ENCODE data around the gene ARHGAP6.

ARHGAP6 gene

DNA sequence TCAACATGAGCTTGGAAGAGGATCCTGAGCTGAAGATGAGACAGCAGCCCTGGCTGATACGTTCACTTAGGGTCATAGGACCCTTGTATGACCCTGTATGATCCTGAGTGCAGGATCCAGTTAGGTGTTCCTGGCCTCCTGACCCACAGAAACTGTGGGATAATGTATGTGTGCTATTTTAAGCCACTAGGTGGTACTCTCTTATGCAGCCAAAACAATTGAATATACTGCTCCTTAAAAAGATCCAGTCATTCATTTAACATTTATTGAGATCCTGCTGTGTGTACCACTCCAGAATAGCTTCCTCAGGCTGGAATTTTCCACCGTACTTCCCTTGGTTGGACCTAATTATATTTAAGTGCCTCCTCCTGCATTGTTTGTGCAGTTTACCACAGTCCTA, 205.4 kb downstream of the ARHGAP6 start:
- DNase-seq (ENCODE audit: low read depth): no peak

DNA sequence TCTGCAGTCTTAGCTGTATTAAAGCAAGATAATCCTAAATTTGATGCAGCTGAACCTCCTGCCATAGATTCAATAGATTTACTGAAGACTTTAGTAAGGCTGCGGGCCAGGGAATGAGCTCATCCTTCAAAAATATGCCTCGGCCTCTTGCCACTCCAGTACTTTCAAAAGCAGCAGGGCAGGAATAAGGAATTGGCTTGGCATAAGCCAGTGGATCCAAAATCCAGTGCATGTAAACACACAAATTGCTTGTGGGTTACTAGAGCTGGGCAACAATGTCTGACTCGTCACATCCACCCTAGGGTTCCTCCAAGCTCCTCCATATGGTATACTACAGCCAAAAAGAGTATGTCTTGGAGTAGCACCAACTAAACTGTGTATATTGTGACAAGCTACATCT, 207.6 kb downstream of the ARHGAP6 start:
- no peak for DNase-seq (ENCODE audit: low read depth)

DNA sequence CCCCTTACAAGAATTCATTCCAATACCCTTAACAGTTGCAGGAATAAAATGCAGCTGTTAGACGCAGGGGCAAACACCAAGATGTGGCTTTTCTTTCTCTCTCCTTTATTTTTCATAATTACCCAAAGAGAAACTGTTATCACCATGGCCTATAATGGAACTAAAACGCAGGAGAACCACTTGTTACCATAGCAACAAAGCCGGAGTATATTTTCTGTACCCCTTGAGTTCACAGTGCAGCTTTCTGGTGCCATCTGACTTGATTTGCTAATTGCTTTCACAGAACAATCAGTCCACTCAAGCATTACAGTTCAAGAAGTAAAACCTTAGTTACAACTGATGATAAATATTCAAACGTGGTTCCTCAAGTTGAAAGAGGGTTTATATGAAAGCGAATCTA, 214.6 kb downstream of the ARHGAP6 start:
- no peak for DNase-seq (ENCODE audit: low read depth)

DNA sequence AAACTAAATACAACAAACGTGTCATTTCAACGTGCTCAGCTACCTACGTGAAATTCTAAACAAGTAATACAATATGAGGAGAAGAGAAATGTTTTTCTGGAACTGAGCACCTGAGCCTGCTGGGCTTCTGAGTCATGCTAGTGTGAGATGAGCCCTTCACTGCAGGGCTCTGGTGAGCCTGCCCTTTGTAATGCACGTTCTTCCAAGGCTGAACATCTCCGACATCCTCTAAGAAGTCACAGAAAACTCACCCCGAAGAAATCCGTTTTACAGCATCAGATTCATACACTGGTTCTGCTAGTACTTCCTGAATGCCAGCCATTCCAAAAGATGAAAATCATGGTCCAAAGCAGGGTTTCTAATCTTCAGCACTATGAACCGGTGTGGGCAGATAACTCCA, 215.4 kb downstream of the ARHGAP6 start:
- no peak for DNase-seq (ENCODE audit: low read depth)

DNA sequence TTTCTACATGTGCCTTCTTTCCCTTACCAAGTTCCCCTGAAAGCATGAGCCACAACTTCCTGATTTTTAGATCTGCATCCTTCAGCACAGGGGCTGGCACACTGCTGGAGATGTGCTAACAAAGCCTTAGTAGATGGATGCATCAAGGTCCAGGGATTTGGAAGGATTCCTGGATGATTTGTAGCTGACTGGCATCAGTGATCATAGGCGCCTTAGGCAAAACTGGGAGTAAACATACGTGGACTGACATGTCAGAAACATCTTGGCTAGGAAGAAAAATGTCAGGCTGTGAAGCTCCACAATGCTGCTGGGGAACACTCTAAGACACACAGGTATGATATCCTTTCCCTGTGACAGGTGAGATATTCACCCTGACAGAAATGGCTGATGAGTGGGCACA, 216.1 kb downstream of the ARHGAP6 start:
- no peak for DNase-seq (ENCODE audit: low read depth)

DNA sequence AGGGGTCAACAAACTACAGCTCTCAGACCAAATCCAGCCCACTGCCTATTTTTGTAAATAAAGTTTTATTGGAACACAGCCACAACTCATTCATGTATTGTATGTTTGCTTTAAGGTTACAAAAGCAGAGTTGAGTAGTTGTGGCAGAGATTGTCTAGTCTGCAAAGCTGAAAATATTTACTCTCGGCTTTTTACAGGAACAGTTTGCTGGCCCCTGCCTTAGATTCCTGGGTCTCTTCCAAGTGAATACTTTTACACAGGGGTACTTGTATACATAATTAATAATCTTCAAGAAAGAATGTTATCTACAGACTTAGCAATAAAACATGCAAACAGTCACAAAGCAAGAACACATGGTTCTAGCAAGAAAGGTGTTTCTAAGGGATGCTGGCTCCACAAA, 218.3 kb downstream of the ARHGAP6 start:
- DNase-seq (ENCODE audit: low read depth): no peak

DNA sequence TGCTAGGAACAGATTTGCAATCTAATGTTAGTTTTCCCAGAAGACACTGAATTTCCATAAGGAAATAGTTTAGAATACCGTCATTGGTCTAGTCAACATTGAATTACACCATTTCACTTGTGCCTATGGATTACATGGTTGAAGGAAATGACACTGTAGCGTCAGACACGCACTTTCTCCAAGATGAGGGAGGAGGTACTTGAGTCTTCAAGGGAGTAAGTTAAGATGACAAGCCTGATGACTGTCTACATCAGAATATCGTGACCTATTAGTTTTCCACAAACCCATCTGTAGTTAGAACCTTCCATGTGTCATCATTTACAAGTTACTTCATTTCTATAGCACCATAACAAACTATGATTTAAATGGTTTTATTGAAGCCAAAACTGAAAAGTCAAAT, 218.8 kb downstream of the ARHGAP6 start:
- DNase-seq (ENCODE audit: low read depth): no peak

DNA sequence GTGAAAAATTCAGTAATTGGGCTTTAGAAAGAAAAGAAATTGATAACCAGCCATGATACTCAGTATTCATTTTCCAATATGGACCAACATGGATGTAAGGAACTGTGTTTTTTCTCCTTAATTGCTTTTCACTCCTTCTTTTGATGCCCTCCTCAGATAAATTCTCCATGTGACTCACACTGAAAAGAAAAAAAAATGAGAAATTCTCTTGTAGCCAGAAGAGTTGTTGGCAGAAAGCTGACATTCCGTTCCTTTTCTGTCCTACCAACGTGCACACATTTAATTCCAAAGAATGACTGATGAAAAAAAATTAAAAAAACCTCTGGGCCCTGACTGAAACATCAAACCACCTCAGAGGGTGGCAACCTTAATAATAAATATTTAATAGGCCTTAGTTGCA, 219.4 kb downstream of the ARHGAP6 start:
- DNase-seq (ENCODE audit: low read depth): no peak

DNA sequence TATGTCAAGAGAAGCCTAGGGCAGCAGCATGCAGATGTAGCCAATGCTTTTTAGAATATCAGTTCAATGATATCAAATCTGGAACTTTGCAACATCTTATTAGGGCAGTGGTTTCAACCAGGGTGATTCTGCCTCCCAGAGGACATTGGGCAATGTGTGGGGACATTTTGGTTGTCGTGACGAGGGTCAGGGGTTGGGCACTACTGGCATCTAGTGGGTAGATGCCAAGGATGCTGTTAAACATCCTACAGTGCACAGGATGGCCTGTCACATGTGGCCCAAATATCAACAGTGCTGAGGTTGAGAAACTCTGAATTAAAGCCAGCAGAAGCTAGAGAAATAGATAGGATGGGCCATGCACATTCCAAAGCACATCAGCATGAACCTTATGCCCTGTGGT, 220.2 kb downstream of the ARHGAP6 start:
- no peak for DNase-seq (ENCODE audit: low read depth)

DNA sequence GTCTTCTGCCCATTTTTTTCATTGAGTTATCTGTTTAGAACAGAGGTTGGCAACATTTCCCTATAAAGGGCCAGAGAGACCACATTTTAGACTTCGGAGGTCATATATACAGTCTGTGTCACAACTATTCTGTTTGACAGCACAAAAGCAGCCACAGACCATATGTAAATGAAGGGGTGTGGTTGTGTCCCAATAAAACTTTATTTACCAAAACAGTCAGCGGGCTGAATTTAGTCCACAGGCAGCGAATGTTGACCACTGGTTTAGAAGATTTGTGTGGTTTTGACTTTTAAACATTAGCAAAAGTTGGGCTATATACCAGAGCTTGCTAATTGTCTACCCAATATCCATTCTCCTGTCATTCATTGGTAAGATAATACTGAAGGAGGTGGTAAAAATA, 221.7 kb downstream of the ARHGAP6 start:
- DNase-seq (ENCODE audit: low read depth): no peak

DNA sequence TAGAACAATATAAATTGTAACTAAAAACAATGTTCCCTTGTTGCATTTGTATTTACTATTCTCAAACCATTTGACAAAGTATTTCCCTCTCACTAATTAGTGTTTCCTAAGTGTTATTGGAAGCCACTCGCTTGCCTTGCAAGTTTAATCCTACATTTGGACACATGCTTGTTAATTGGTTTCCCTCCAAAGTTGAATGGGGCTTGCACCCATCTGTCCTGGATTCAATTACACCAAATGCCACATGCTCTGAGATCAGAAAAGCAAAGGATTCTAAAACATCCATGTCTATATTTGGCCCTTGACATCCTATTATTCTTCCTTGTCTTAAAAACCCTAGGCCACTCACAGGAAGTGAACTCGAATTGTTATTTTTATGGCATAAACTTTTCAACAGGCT, 225.9 kb downstream of the ARHGAP6 start:
- no peak for DNase-seq (ENCODE audit: low read depth)

DNA sequence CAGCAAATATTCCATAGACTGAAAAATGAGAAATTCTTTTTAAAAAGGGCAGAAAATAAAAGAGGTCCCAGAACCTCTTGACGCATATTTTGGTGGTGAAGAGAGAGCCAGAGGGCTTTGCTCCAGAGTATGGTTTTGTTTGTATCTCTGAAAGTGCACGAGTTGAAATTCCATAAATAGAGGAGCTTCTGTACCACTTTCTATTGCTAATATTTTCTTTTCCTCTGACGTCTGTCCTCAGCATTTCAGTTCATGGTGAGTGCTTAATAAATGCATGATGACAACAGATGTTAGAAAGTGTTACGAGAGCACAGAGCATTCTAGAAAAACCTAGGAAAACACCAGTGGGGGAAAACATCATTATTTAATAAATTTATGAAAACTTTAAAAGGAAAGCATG, 227.0 kb downstream of the ARHGAP6 start:
- DNase-seq (ENCODE audit: low read depth): no peak

DNA sequence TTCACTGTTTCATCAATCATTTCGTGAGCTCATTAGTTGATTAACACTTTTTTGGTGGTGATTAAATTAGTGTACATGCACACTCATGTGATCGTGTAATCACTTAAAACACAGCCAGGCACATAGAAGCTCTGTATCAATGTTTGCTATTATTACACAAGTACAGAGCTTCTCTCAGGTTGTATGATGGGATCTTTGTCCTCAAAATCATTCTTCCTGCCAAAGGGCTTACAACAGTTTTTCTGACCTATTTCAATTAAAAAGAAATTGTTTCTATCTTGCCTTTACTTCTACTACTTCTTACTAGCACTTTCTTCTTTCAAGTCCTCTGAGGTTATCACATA, 227.4 kb downstream of the ARHGAP6 start:
- no peak for DNase-seq (ENCODE audit: low read depth)

DNA sequence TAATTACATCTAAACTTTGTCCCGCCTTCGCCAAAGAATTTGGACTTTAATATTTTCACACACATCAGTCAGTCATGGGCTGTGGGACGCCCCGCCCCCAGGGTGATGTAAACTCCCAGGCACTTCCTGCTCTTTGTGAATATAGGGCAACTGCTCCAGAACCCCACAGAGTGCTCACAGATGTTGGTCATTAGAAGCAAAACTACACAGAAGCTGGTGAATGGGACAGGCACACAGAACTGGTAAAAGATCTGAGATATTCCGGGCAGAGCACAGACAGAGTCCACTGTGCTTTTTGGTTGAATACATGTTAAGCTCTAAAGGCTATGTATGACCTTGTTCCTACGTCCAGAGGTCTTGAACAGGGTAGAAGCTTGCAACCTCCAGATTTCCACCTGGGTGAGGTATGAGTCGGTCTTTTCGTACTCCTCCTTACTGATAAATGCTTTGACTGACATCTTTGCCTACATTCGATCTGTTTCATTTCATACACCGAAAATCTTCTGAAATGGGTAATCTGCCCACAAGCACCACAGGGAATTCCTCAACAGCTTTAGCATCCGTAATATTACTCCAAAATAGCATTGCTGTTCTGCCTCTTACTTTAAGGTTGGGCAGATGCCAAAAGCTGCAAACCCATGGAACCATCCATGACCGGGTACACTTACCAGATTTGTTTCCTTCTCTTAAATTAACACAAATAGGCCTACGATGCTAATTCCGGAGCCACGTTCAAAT, 227.9 kb downstream of the ARHGAP6 start:
- no peak for DNase-seq (ENCODE audit: low read depth)

DNA sequence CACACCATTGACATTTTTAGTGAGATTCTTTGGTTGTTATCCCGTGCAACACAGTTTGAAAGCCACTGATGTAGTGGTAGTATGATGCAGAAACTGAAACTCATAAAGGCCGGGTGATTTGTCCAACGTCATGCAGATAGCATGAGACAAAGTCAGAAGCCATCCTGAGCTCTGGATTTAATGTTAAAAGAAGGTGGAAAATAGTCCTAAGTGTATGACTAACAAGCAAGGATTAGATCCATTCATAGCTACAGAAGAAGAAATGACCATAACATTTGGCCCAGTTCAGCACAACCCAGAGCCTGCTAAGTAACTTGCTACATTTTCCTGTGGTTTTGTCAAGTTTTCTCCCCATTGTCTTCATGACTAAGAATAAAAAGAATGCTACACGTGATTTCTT, 230.2 kb downstream of the ARHGAP6 start:
- DNase-seq (ENCODE audit: low read depth): no peak

DNA sequence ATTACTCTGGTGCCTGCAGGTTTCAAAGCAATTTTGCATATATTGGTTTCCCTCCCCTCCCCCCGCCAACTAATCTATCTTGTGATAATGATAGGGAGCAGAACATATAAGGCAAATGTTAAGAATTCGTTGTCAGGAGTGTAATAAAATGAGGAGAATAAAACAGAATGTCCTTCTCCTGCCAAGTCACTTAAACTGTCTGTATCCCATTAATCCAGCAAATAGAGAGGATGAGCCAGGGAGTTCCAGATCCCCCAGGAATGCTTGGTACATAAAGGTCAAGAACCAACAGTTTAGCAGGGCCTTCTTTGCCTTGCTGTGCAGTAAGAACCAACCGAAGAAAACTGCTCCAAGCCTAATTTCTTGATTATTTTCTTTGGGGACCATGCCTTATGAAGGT, 231.1 kb downstream of the ARHGAP6 start:
- DNase-seq (ENCODE audit: low read depth): no peak

DNA sequence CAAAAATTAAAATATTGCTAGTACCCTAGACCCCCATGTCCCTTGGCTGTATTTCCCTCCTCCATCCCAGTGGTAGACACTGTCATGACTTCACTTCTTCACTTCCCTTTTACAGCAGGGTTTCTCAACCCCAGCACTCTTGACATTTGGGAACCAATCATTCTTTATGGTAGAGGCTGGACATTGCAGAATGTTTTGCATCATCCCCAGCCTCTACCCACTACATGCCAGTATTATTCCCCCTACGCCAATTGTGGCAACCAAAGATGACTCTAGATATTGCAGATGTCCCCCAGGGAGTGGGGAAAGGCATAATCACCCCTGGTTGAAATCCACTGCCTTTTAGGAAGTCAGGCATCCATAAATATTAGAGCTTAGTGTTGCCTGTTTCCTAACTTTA, 233.9 kb downstream of the ARHGAP6 start:
- DNase-seq (ENCODE audit: low read depth): no peak

DNA sequence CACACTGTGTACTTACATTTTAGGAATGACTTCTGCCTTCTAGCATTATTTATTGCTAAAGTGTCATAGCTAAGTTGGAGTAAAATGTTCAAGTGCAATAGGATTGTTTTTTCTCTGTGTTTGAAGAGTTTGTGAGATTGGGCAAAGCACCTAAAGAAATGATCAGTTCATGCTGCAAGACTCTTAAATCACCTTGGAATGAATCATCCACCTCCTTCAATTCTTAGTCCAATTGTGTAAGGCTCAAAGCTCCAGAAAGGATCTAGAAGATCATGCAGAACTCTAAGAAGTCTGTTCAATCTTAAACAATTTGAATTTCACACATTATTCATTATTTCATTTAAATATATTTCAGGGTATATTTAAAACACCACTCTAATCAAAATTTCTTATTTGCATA, 235.4 kb downstream of the ARHGAP6 start:
- DNase-seq (ENCODE audit: low read depth): no peak

DNA sequence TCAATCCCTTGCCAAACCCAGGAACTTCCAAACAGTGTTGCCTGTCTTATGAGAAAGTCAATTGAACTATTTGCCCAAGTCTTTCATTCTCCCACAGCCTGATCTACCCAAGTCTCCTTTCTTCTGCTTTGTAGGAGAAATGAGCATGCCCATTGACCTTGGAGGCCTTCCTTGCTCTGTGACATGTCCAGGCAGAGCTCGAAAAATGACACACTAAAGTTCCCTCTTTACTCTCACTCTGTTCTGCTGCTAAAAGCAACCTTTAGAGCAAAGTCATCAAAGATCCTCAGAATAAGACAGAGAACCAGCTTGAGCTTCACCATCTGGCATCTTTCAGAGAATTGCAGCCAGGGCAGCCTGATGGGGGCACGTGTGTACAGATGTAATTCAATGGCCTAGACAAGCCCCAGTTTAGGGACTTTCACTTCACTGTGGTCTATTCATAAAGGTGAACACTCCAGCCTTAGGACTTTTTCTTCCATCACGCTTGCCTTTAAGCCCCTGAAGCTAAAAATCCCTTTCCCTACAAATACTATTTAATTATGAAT, 236.1 kb downstream of the ARHGAP6 start:
- DNase-seq (ENCODE audit: low read depth): no peak

DNA sequence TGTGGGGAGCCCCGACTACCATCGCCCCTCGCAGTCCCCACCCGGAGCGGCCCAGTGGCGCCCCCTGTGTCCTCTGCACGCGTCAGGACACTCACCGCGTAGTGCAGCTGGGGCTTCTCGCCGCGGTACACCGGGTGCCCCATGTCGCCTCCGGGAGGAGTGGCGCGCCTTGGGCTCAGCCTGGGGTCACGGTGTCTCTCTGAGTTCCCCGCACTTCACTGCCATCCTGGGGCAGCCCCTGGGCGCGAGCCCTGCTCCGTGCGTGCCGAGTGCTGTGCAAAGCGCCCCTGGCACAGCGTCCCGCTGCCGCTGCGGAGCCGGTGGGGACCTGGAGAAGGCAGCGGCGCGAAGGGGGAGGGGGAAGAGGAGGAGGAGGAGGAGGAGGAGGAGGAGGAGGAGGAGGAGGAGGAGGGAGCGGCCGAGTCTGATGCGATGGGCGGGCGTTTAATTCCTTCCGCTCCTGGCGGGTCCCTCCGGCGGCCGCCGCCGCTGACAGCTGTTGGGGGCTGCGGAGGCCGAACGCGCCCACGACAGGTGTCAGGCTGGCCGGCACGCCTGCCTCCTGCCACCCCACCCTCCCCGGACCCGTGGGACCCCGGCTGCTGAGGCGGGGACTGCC, 238.2 kb downstream of the ARHGAP6 start:
- no peak for DNase-seq (ENCODE audit: low read depth)

DNA sequence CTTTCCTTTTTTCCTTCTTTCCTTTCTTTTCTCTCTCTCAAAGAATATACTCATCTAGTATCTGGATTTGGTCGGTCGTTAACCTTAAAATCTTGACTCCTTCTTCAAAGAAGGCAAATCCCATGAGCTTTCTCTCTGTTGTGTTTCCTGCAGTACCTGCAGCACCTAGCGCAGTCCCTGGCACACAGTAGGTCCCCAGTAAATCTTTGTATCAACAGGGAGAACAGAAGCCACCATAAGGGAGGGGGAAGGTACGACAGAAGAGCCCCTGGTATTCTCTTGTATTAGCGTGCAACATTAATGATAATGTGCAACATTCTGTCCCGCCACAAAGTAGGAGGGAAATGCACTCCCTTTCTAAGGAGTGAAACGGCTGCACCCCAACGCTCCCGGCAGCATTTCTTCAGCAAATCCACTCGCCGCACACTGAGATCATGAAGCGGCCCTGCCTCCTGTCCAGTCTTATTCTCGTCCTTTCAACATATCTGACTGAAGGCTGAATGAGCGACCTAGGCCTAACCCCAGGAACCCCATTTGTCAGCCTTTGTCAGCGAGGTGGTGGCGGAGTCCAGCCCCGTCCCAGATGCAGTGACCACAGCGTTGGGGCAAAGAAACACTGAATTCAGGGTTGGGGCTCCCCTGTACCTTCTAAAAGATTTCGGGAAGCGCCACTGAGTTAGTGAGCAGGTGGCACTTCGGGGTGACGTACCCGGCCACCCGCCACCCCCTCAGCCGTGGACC, 238.8 kb downstream of the ARHGAP6 start:
- no peak for DNase-seq (ENCODE audit: low read depth)

DNA sequence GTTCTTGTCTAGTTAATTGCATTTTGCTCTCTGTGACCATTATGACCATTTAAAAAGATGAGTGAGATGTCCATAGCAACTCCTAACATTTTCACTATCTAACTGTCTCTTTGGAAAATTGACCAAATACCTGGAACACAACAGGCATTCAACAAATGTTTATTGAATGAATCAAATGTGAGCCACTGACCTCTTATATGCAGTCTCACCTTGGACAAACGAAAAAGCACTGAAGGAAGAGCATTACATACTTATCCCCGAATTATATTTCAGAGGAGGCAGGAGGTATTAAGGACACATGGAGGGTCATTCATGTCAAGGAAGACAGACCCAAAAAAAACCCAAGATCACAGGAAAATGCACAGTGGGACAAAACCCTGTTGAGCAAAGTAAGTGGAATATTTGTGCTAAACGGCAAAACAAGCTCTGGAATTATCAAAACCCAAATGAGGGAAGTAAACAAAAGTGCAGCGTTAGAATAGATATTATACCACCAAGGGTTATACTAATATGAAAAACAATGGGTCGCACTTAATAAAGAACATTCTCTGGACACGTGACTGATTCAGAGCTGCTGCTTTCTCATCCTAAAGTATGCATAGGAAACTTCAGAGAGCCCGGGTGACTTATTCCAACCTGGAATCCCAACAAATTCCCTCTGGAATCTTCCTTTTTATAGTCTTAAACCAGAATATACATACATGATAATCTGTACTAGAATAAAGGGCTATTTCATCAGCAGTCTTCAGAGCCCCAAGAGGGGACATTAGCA, 240.6 kb downstream of the ARHGAP6 start:
- DNase-seq (ENCODE audit: low read depth): no peak

DNA sequence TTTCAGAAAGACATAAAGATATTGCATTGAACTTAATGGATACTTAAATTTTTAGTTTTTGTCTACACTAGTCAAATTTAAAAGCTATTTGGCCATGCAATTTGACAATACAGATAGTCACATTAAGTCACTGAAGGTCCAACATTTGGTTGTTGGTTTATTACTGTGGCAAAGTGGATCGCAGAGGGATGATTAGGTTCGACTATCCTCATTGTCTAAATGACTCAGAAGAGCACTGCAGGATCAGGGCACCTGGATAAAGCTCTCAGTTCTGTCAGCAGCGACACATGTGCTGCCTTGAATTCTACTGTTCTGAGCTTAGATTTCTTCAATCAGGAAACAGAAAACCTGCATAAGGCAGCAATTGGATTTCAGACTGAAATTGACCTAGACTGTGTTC, 241.8 kb downstream of the ARHGAP6 start:
- DNase-seq (ENCODE audit: low read depth): no peak
